T-helper 2 cell treated with Interferon-gamma antibody and Interleukin-4, amounts not matched to agents 100 ng/mL and 5 ng/mL, for 36 hours (primary cell): ENCODE measurements around the gene TSPAN11. TPM values are rescaled to one million over a fixed set of nuclear protein-coding genes. Genes with fewer than 3 reads are reported as not detected.
"Not testable (repeated sequence)": the region's sequence is repeated elsewhere in the genome, so short reads cannot be mapped to it uniquely, and the experiment has no call there.

Experiments used
- intact Hi-C: fragments of 100-400 bp; cut with micrococcal nuclease; formaldehyde crosslinking; loops from one replicate; pipeline ENCODE4 v1.15.1; 2023
- total RNA-seq: library from RNA; stranded (reverse); gene quantifications from 2 replicates; pipeline ENCODE4 v1.2.3, GENCODE V29; 2022

The TSPAN11 gene
- total RNA-seq, 1 donor from 2014 or later = not detected

GRCh38 chr12:31000751-31001150, 74.2 kb downstream of the TSPAN11 start:
- intact Hi-C loops = no loop called here

- intact Hi-C loops = no loop called here
These were observed 75.2 kb downstream of the TSPAN11 start for GRCh38 chr12:31001581-31002360.

- intact Hi-C loops = no loop called here
These were observed 75.8 kb downstream of the TSPAN11 start for GRCh38 chr12:31002361-31002725.

GRCh38 chr12:31002999-31003398, 76.5 kb downstream of the TSPAN11 start:
- intact Hi-C loops = no loop called here

- intact Hi-C loops = no loop called here
These were observed 77.5 kb downstream of the TSPAN11 start for GRCh38 chr12:31003861-31004640.

GRCh38 chr12:31004666-31005065, 78.1 kb downstream of the TSPAN11 start:
- intact Hi-C loops = no loop called here

- intact Hi-C loops = no loop called here
These were observed 78.9 kb downstream of the TSPAN11 start for GRCh38 chr12:31005256-31005943.

- intact Hi-C loops = no loop called here
These were observed 79.4 kb downstream of the TSPAN11 start for GRCh38 chr12:31005944-31006361.

- intact Hi-C loops = no loop called here
These were observed 80.0 kb downstream of the TSPAN11 start for GRCh38 chr12:31006416-31007152.

GRCh38 chr12:31007153-31007495, 80.6 kb downstream of the TSPAN11 start:
- intact Hi-C loops = no loop called here

GRCh38 chr12:31007636-31008175, 81.2 kb downstream of the TSPAN11 start:
- intact Hi-C loops = no loop called here

- intact Hi-C loops = no loop called here
These were observed 81.8 kb downstream of the TSPAN11 start for GRCh38 chr12:31008241-31008761.

- intact Hi-C loops = no loop called here
These were observed 82.7 kb downstream of the TSPAN11 start for GRCh38 chr12:31008961-31009840.

GRCh38 chr12:31009976-31010375, 83.4 kb downstream of the TSPAN11 start:
- intact Hi-C loops = no loop called here

- intact Hi-C loops = no loop called here
These were observed 84.8 kb downstream of the TSPAN11 start for GRCh38 chr12:31011336-31011735.

GRCh38 chr12:31011746-31012566, 85.4 kb downstream of the TSPAN11 start:
- intact Hi-C loops = no loop called here

GRCh38 chr12:31012567-31012891, 86.0 kb downstream of the TSPAN11 start:
- intact Hi-C loops = not testable (repeated sequence)

- intact Hi-C loops = no loop called here
These were observed 88.7 kb downstream of the TSPAN11 start for GRCh38 chr12:31015215-31015614.

GRCh38 chr12:31016057-31016456, 89.5 kb downstream of the TSPAN11 start:
- intact Hi-C loops = no loop called here
